Measurements from ENCODE around the gene AMHR2.
"Not testable (repeated sequence)": the region's sequence is repeated elsewhere in the genome, so short reads cannot be mapped to it uniquely, and the experiment has no call there.

The AMHR2 gene

DNA sequence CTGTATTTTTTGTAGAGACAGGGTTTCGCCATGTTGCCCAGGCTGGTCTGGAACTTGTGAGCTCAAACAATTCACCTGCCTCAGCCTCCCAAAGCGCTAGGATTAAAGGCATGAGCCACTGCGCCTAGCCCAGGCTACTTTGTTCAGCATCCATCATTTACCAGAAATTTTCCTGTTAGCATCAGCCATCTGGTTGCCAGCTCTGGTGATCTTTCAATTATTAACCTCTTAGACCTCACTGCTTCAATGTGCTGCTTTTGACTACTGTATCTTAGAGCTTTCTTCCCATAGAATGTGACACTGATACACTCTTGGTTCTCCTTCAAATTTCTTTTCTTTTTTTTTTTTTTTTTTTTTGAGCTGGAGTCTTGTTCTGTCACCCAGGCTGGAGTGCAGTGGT is 5.4 kb upstream of the AMHR2 start:
- in situ Hi-C loops (cut with MboI; ENCODE audit: low sequenced_read_pairs, unreplicated experiment), result loop anchor here (5.0 kb wide), 1 partner anchor 66 kb away; no protein-coding TSS in a partner anchor
- TF ChIP-seq, protein P1, sequence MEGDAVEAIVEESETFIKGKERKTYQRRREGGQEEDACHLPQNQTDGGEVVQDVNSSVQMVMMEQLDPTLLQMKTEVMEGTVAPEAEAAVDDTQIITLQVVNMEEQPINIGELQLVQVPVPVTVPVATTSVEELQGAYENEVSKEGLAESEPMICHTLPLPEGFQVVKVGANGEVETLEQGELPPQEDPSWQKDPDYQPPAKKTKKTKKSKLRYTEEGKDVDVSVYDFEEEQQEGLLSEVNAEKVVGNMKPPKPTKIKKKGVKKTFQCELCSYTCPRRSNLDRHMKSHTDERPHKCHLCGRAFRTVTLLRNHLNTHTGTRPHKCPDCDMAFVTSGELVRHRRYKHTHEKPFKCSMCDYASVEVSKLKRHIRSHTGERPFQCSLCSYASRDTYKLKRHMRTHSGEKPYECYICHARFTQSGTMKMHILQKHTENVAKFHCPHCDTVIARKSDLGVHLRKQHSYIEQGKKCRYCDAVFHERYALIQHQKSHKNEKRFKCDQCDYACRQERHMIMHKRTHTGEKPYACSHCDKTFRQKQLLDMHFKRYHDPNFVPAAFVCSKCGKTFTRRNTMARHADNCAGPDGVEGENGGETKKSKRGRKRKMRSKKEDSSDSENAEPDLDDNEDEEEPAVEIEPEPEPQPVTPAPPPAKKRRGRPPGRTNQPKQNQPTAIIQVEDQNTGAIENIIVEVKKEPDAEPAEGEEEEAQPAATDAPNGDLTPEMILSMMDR (IDR thresholded peaks at IDR 0.05; ENCODE audit: borderline replicate concordance, control extremely low read depth, extremely low read depth, insufficient read depth, missing control alignments), result no peak
- DNase-seq (ENCODE audit: low spot score), result no peak

- TF ChIP-seq, protein P1 (IDR thresholded peaks at IDR 0.05; ENCODE audit: borderline replicate concordance, control extremely low read depth, extremely low read depth, insufficient read depth, missing control alignments), result no peak
- DNase-seq (ENCODE audit: low spot score), result no peak
- in situ Hi-C loops (cut with MboI; ENCODE audit: low sequenced_read_pairs, unreplicated experiment), result loop anchor here (5.0 kb wide), 1 partner anchor 67 kb away; no protein-coding TSS in a partner anchor
Observed at GRCh38 chr12:53419756-53420155, 3.9 kb upstream of the AMHR2 start.

DNA sequence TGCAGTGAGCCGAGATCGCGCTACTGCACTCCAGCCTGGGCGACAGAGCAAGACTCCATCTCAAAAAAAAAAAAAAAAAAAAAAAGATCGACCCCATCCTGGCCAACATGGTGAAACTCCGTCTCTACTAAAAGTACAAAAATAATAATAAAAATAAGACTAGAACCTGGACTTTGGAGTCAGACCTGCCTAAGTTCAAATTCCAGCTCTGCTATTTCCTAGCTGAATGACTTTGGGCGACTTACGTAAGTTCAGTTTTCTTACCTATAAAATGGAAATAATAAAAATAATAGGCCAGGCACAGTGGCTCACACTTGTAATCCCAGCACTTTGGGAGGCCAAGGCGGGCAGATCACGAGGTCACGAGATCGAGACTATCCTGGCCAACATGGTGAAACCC is 1.4 kb upstream of the AMHR2 start:
- in situ Hi-C loops (cut with MboI; ENCODE audit: low sequenced_read_pairs, unreplicated experiment), result not testable (repeated sequence)

GRCh38 chr12:53424626-53425514 is 1.2 kb downstream of the AMHR2 start:
- TF ChIP-seq, protein P1 (IDR thresholded peaks at IDR 0.05; ENCODE audit: borderline replicate concordance, control extremely low read depth, extremely low read depth, insufficient read depth, missing control alignments), result no peak
- in situ Hi-C loops (cut with MboI; ENCODE audit: low sequenced_read_pairs, unreplicated experiment), result no loop called here

More for the DNA sequence above, 1.4 kb upstream of the AMHR2 start:
- DNase-seq (ENCODE audit: low spot score), result not testable (repeated sequence)

GRCh38 chr12:53425515-53426150 is 2.0 kb downstream of the AMHR2 start:
- TF ChIP-seq, protein P1 (IDR thresholded peaks at IDR 0.05; ENCODE audit: borderline replicate concordance, control extremely low read depth, extremely low read depth, insufficient read depth, missing control alignments), result no peak
- in situ Hi-C loops (cut with MboI; ENCODE audit: low sequenced_read_pairs, unreplicated experiment), result no loop called here
- DNase-seq (ENCODE audit: low spot score), result no peak

More at GRCh38 chr12:53424626-53425514, 1.2 kb downstream of the AMHR2 start:
- DNase-seq (ENCODE audit: low spot score), result no peak

- DNase-seq (ENCODE audit: low spot score), result no peak
- in situ Hi-C loops (cut with MboI; ENCODE audit: low sequenced_read_pairs, unreplicated experiment), result no loop called here
- TF ChIP-seq, protein P1 (IDR thresholded peaks at IDR 0.05; ENCODE audit: borderline replicate concordance, control extremely low read depth, extremely low read depth, insufficient read depth, missing control alignments), result no peak
Observed at GRCh38 chr12:53427905-53428594, 4.4 kb downstream of the AMHR2 start.
